WERI-Rb-1 (cell line): ENCODE results near the gene TMEM225B.
"Not testable (repeated sequence)": the region's sequence is repeated elsewhere in the genome, so short reads cannot be mapped to it uniquely, and the experiment has no call there.

Experiments used
- DNase-seq: peaks from one replicate; pipeline ENCODE4 v3.0.0-alpha.2; 2020
- H3K27ac ChIP-seq: fragments of 250-450 bp; sonication (Bioruptor Pico); 2 replicates; pipeline ENCODE4 v1.5.1; 2020; ENCODE audit warnings: mild to moderate bottlenecking, moderate library complexity
- H3K27me3 ChIP-seq: fragments of 250-450 bp; sonication (Bioruptor Pico); 2 replicates; pipeline ENCODE4 v1.5.1; 2021; ENCODE audit warnings: mild to moderate bottlenecking, low read depth, moderate library complexity; ENCODE audit not compliant: insufficient read depth, severe bottlenecking
- H3K36me3 ChIP-seq: fragments of 250-450 bp; sonication (Bioruptor Pico); 2 replicates; pipeline ENCODE4 v1.5.1; 2020; ENCODE audit warnings: mild to moderate bottlenecking, moderate library complexity
- H3K4me3 ChIP-seq: 2 replicates; pipeline ENCODE4 v1.5.1; 2011; ENCODE audit warnings: low read depth, mild to moderate bottlenecking, control low read depth, low read length
- H3K9me3 ChIP-seq: fragments of 250-450 bp; sonication (Bioruptor Pico); 2 replicates; pipeline ENCODE4 v1.5.1; 2021; ENCODE audit warnings: mild to moderate bottlenecking, moderate library complexity; ENCODE audit not compliant: severe bottlenecking
- TF ChIP-seq, protein P1 (sequence below): IDR thresholded peaks from 2 replicates; pipeline ENCODE4 v1.5.1; 2011; ENCODE audit warnings: low read depth, mild to moderate bottlenecking, control low read depth, inconsistent platforms, low read length

The TMEM225B gene

DNA sequence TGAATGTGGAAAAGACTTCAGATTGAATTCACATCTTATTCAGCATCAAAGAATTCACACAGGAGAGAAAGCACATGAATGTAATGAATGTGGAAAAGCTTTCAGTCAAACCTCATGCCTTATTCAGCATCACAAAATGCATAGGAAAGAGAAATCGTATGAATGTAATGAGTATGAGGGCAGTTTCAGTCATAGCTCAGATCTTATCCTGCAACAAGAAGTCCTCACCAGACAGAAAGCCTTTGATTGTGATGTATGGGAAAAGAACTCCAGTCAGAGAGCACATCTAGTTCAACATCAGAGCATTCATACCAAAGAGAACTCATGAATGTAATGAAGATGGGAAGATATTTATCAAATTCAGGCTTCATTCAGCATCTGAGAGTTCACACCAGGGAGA lies 24.8 kb upstream of the TMEM225B start:
- no peaks in the 10 kb centered on the region for H3K9me3 ChIP-seq
- TF ChIP-seq, protein P1, sequence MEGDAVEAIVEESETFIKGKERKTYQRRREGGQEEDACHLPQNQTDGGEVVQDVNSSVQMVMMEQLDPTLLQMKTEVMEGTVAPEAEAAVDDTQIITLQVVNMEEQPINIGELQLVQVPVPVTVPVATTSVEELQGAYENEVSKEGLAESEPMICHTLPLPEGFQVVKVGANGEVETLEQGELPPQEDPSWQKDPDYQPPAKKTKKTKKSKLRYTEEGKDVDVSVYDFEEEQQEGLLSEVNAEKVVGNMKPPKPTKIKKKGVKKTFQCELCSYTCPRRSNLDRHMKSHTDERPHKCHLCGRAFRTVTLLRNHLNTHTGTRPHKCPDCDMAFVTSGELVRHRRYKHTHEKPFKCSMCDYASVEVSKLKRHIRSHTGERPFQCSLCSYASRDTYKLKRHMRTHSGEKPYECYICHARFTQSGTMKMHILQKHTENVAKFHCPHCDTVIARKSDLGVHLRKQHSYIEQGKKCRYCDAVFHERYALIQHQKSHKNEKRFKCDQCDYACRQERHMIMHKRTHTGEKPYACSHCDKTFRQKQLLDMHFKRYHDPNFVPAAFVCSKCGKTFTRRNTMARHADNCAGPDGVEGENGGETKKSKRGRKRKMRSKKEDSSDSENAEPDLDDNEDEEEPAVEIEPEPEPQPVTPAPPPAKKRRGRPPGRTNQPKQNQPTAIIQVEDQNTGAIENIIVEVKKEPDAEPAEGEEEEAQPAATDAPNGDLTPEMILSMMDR, result no peak
- H3K27me3 ChIP-seq, result no peaks in the 10 kb centered on the region
- no peak overlapping the region for H3K27ac ChIP-seq
- H3K36me3 ChIP-seq, result peaks cover 35% of the 10 kb centered on the region
- DNase-seq, result no peak
- H3K4me3 ChIP-seq, result no peak overlapping the region

DNA sequence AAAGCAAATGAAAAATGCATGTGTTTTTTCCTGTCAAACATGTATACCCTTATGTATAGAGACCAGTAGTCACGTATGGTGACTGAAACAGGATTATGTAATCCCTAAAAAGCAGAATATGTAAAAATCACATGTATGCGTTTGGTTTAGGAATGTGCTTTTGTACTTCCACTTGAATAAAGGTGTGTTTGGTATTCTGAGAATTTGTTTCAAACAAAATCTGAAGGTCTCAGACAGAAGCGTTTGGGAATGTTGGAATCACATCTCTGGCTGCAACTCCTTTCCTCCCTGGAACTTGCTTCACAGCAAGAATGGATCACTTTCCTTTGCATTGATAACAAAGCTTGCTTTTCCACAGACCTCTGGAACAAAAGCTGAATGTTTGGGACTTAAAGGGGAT lies 21.8 kb upstream of the TMEM225B start:
- TF ChIP-seq, protein P1, result no peak
- Histone ChIP-seq H3K36me3 (peaks cover 21% of the 10 kb centered on the region), H3K4me3 (no peak overlapping the region)

DNA sequence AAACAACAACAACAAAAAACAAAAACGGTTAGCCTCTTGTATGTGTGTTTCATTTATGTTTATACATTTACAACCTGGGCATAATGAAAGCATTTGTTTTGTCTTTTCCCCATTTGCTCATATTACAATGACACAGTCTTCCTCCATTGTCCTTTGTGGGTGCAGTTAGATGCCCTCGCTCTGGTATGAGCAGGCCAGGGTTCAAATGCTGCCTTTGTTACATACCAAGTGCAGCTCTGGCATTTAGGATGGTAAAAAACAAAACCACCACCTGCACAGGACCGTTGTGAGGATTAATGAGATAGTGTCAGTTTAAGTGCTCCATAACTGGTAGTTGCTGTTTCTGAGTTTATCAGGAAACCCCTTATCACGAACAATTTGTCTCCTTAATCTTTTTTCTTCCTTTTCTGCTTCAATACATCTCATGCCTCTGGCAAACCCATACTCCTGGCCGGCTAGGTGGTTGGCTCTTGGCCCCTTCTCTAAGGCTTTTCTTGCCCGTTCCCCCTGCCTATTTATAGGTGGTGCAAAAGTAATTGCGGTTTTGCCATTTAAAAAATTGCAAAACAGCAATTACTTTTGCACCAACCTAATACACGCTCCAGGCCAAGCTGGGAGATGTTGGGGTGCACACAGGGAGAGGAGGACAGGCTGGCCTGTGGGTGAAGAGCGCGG lies 18.6 kb upstream of the TMEM225B start:
- TF ChIP-seq, protein P1, result no peak
- H3K36me3 ChIP-seq, result no peaks in the 10 kb centered on the region
- no peaks in the 10 kb centered on the region for H3K27me3 ChIP-seq
- no peaks in the 10 kb centered on the region for H3K9me3 ChIP-seq
- peak overlapping the region; percentile 75 for H3K4me3 ChIP-seq
- DNase-seq, result no peak
- H3K27ac ChIP-seq, result no peak overlapping the region; the same call in 1 of the 2 replicates

More for the DNA sequence above, 21.8 kb upstream of the TMEM225B start:
- Histone ChIP-seq H3K27me3 (no peaks in the 10 kb centered on the region), H3K9me3 (no peaks in the 10 kb centered on the region), H3K27ac (no peak overlapping the region)
- no peak for DNase-seq

DNA sequence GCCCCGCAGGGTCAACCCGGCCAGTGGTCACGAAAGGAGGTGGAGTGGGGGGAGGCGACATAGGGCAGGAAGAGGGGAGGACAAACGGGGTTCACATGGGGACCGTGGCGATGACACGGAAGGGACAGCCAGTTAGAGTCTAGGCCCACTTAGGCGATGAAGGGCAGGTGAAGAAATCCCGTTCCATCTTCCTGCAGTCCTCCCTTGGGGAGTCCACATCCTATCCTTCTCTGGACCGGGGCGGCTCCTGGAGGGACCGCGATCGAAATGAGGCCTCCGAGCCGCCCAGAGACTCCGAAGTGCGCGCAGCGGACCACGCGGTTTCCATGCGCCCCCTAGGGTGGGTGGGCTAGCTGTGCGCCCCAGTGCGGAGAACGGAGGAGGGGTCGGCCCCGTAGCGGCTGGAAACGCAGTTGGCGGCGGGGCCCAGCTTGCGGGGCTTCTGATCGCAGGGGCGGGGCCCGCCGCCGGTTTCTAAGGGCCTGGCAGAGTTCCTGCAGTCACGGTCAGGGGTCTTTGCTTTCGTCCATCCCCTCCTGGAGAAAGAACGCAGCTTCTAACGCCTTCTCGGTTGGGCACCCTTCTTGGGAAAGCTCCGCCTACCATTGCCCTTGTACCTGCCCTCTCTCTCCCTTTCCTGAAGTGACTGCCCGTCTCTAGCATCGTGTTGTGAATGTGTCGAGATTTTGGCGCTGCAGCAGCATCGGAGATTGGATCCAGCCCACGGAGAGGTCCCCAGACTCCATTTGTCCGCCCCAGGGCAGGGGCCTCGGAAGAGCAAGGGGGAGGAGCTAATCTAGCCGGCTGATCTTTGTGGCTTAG lies 17.9 kb upstream of the TMEM225B start:
- H3K4me3 ChIP-seq, result peak overlapping the region; percentile 75
- H3K36me3 ChIP-seq, result no peaks in the 10 kb centered on the region
- TF ChIP-seq, protein P1, result peak; percentile 70
- no peaks in the 10 kb centered on the region for H3K27me3 ChIP-seq
- H3K27ac ChIP-seq, result peak overlapping the region; percentile 40
- peak; percentile 70 for DNase-seq
- H3K9me3 ChIP-seq, result no peaks in the 10 kb centered on the region

DNA sequence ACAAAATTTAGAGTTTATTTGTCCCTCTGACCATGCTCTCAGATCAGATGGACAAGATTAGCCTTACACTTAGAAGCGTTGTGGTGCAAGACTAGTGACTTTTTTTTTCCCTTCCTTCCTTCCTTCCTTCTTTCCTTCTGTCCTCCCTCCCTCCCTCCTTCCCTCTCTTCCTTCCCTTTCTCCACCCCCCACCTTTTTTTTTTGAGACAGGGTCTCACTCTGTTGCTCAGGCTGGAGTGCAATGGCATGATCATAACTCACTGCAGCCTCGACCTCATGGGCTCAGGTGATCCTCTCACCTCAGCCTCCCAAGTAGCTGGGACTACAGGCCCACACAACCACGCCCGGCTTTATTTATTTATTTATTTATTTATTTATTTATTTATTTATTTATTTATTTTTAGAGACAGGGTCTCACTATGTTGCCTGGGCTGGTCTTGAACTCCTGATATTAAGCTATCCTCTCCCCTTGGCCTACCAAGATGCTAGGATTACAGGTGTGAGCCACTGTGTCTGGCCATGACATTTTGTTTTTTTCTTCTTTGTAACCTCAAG lies 17.2 kb upstream of the TMEM225B start:
- Histone ChIP-seq H3K27ac (peak overlapping the region; percentile 40), H3K4me3 (peak overlapping the region; percentile 75)
- not testable (repeated sequence) for H3K27me3 ChIP-seq, DNase-seq, H3K9me3 ChIP-seq, H3K36me3 ChIP-seq

DNA sequence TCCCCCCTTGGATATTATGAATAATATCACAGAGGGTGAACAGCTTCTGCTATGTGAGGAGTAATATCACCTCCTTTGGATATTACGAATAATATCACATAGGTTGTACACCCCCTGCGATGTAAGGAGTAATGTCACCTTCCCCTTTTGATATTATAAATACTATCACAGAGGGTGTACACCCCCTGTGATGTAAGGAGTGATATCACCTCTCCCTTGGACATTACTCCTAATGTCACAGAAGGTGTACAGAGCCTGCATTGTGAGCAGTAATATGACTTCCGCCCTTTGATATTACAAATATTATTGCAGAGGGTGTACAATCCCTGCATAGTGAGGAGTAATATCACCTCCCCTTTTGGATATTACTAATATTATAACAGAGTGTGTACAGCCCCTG lies 9.2 kb upstream of the TMEM225B start:
- Histone ChIP-seq H3K36me3 (no peaks in the 10 kb centered on the region), H3K9me3 (no peaks in the 10 kb centered on the region), H3K4me3 (no peak overlapping the region), H3K27me3 (peaks cover 6% of the 10 kb centered on the region), H3K27ac (no peak overlapping the region)
- TF ChIP-seq, protein P1, result no peak
- DNase-seq, result no peak
